Measurements from ENCODE around the gene KCNMA1.

Gene KCNMA1

GRCh38 chr10:77424257-77424656, 213.4 kb downstream of the KCNMA1 start:
- H3K27me3 ChIP-seq = no peaks in the 10 kb centered on the region
- TF ChIP-seq Cebpa-rat (IDR thresholded peaks at IDR 0.05) = no peak
- H3K36me3 ChIP-seq = no peaks in the 10 kb centered on the region
- H3K9ac ChIP-seq = no peak overlapping the region
- no peak overlapping the region for H3K4me3 ChIP-seq
- no peaks in the 10 kb centered on the region for H3K9me3 ChIP-seq
- no peak overlapping the region for H3K27ac ChIP-seq
- no peaks in the 10 kb centered on the region for H3K4me1 ChIP-seq
- no peak overlapping the region for H3K4me2 ChIP-seq
- no peaks in the 10 kb centered on the region for H4K20me1 ChIP-seq

- H4K20me1 ChIP-seq = no peaks in the 10 kb centered on the region
- H3K27ac ChIP-seq = no peak overlapping the region
- no peak overlapping the region for H3K4me3 ChIP-seq
- H3K27me3 ChIP-seq = no peaks in the 10 kb centered on the region
- no peak for TF ChIP-seq Cebpa-rat (IDR thresholded peaks at IDR 0.05)
- H3K9me3 ChIP-seq = no peaks in the 10 kb centered on the region
- H3K4me2 ChIP-seq = no peak overlapping the region
- H3K9ac ChIP-seq = no peak overlapping the region
- no peaks in the 10 kb centered on the region for H3K36me3 ChIP-seq
- H3K4me1 ChIP-seq = no peaks in the 10 kb centered on the region
Measured at GRCh38 chr10:77422491-77423338, 214.9 kb downstream of the KCNMA1 start.

- Histone ChIP-seq H3K36me3 (no peaks in the 10 kb centered on the region), H3K4me2 (no peak overlapping the region), H3K27ac (no peak overlapping the region), H4K20me1 (no peaks in the 10 kb centered on the region), H3K27me3 (no peaks in the 10 kb centered on the region), H3K4me1 (peaks cover 5% of the 10 kb centered on the region), H3K4me3 (no peak overlapping the region), H3K9me3 (no peaks in the 10 kb centered on the region), H3K9ac (no peak overlapping the region)
- no peak for TF ChIP-seq Cebpa-rat (IDR thresholded peaks at IDR 0.05)
Measured at GRCh38 chr10:77421591-77421990, 216.0 kb downstream of the KCNMA1 start.

DNA sequence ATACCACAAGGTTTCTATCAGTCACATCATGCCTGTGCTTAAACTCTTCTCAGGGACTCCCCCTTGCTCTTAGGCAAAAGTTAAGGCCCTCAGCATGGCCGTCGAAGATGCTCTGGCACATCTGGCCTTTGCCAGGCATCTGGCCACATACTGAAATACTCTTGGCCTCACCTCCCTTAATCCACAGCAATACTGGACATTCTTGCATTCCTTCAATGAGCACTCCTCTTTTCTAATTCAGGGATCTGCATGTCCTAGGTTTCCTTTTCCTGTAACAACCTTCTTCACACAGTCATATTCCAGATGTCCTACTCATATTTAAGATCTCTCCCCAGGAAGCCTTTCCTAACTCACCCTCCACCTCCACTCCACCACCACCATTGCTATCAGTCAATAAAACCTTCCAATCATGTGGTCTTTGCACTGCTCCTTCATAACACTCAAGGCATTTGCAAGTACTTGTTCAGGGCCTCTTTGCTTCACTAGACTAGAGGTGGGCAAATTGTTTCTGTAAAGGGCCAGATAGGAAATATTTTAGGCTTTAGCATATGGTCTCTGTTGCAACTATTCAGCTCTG, 216.6 kb downstream of the KCNMA1 start:
- Histone ChIP-seq H3K36me3 (no peaks in the 10 kb centered on the region), H3K4me1 (peaks cover 10% of the 10 kb centered on the region), H3K9me3 (no peaks in the 10 kb centered on the region), H3K27ac (no peak overlapping the region), H4K20me1 (no peaks in the 10 kb centered on the region), H3K9ac (no peak overlapping the region), H3K27me3 (no peaks in the 10 kb centered on the region), H3K4me2 (no peak overlapping the region), H3K4me3 (no peak overlapping the region)
- no peak for TF ChIP-seq Cebpa-rat (IDR thresholded peaks at IDR 0.05)

- H3K4me2 ChIP-seq = no peak overlapping the region
- H3K9me3 ChIP-seq = no peaks in the 10 kb centered on the region
- H3K27me3 ChIP-seq = no peaks in the 10 kb centered on the region
- no peak overlapping the region for H3K27ac ChIP-seq
- H3K36me3 ChIP-seq = no peaks in the 10 kb centered on the region
- no peak overlapping the region for H3K9ac ChIP-seq
- H3K4me1 ChIP-seq = peaks cover 19% of the 10 kb centered on the region
- TF ChIP-seq Cebpa-rat (IDR thresholded peaks at IDR 0.05) = no peak
- no peak overlapping the region for H3K4me3 ChIP-seq
- no peaks in the 10 kb centered on the region for H4K20me1 ChIP-seq
Measured at GRCh38 chr10:77419979-77420378, 217.6 kb downstream of the KCNMA1 start.

DNA sequence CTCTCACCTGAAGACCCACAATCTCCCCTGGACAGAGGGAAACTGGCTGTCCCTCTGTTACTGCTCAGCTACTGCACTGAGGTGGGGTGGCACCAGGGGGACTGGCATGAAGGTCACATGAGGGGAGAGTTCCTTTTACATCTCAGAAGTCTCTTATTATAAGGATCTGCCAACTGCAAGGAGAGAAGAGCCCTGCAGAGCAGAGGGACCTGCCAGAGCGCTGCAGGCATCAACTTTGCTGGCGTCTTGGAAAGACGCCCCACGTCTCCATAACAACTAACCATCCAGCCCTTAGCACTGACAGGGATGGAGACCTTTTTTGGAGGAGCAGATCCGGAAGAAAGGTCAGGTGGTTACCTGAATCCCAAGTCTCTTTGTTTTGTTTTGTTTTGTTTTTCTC, 218.6 kb downstream of the KCNMA1 start:
- Histone ChIP-seq H3K4me2 (no peak overlapping the region), H3K9me3 (no peaks in the 10 kb centered on the region), H3K27ac (no peak overlapping the region), H3K4me1 (peaks cover 24% of the 10 kb centered on the region), H3K4me3 (no peak overlapping the region), H3K9ac (no peak overlapping the region), H4K20me1 (no peaks in the 10 kb centered on the region), H3K36me3 (no peaks in the 10 kb centered on the region), H3K27me3 (no peaks in the 10 kb centered on the region)
- no peak for TF ChIP-seq Cebpa-rat (IDR thresholded peaks at IDR 0.05)

- Histone ChIP-seq H4K20me1 (no peaks in the 10 kb centered on the region), H3K4me1 (peaks cover 27% of the 10 kb centered on the region), H3K36me3 (no peaks in the 10 kb centered on the region), H3K9ac (no peak overlapping the region), H3K27me3 (no peaks in the 10 kb centered on the region), H3K4me3 (no peak overlapping the region), H3K27ac (no peak overlapping the region), H3K4me2 (no peak overlapping the region), H3K9me3 (no peaks in the 10 kb centered on the region)
- no peak for TF ChIP-seq Cebpa-rat (IDR thresholded peaks at IDR 0.05)
Measured at GRCh38 chr10:77417806-77418640, 219.6 kb downstream of the KCNMA1 start.

- H3K9ac ChIP-seq = no peak overlapping the region
- H3K4me1 ChIP-seq = peaks cover 27% of the 10 kb centered on the region
- TF ChIP-seq Cebpa-rat (IDR thresholded peaks at IDR 0.05) = no peak
- H3K9me3 ChIP-seq = no peaks in the 10 kb centered on the region
- no peak overlapping the region for H3K4me3 ChIP-seq
- no peaks in the 10 kb centered on the region for H3K36me3 ChIP-seq
- H3K27ac ChIP-seq = no peak overlapping the region
- H3K4me2 ChIP-seq = no peak overlapping the region
- H3K27me3 ChIP-seq = no peaks in the 10 kb centered on the region
- no peaks in the 10 kb centered on the region for H4K20me1 ChIP-seq
Measured at GRCh38 chr10:77417359-77417758, 220.2 kb downstream of the KCNMA1 start.

DNA sequence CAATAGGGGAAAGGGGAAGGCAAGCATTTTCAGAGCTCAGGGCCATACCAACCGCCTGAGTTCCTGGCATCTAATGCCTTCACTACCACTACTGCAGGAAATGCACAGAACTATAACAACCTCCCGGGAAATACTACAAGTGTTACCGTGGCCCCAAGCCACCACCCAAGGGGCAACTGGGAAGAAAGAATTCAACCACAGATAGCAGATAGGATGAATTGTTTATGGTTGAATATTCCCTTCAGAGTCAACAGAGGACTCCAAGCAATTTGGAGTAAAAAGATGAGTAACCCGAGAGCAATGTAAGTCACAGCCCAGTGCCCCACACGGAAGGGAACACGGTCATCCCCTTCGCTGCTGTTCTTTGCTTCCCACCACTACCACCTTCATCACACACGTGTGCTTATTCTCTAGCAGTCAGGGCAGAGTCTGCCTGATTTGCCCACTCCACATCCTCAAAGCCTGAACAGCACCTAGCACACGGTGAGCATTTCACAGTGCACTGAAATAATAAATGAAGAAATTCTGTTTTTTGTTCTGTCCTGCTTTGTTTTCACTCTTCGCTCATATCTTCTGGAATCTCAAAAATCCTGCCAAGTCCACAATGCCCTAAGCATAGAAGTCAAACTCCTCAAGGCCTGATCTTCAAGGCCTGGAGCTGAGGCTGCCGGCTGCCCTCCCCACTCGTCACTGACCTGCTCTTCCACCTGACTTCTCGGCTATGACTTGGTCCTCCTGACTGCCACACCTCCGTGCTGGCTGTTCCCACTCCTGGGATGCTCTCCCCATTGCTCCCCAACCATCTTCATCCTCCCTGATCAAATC, 221.1 kb downstream of the KCNMA1 start:
- no peak for TF ChIP-seq Cebpa-rat (IDR thresholded peaks at IDR 0.05)
- Histone ChIP-seq H3K4me1 (peaks cover 27% of the 10 kb centered on the region), H3K4me2 (peak overlapping the region; percentile 47)

More for the DNA sequence above, 221.1 kb downstream of the KCNMA1 start:
- no peak overlapping the region for H3K27ac ChIP-seq
- H3K4me3 ChIP-seq = no peak overlapping the region
- H3K27me3 ChIP-seq = no peaks in the 10 kb centered on the region
- H4K20me1 ChIP-seq = no peaks in the 10 kb centered on the region
- no peak overlapping the region for H3K9ac ChIP-seq
- no peaks in the 10 kb centered on the region for H3K36me3 ChIP-seq
- H3K9me3 ChIP-seq = no peaks in the 10 kb centered on the region
